OCI-LY1 (cell line): ENCODE measurements around the gene PCSK7.
A peak's percentile ranks its signal among the peaks of the same experiment; 100 is the strongest.

ENCODE experiments used
- H2AFZ ChIP-seq: fragments of 200-600 bp; sonication (generic), shearing (Covaris generic); 2 replicates; pipeline ENCODE4 v1.6.0; 2014; ENCODE audit warnings: antibody characterized with exemption, mild to moderate bottlenecking, low read length
- H3F3A ChIP-seq: fragments of 200-600 bp; sonication (generic), shearing (Covaris generic); 2 replicates; pipeline ENCODE4 v1.6.0; 2014; ENCODE audit warnings: mild to moderate bottlenecking, antibody characterized with exemption, low read length, moderate library complexity; ENCODE audit not compliant: insufficient read depth
- H3K27ac ChIP-seq: fragments of 200-600 bp; sonication (generic); 2 replicates; pipeline ENCODE4 v1.5.1; 2014; ENCODE audit warnings: low read length, mixed run types, mild to moderate bottlenecking, low read depth; ENCODE audit not compliant: poor library complexity, severe bottlenecking
- H3K27me3 ChIP-seq: fragments of 200-600 bp; sonication (generic); 2 replicates; pipeline ENCODE4 v1.6.0; 2014; ENCODE audit warnings: antibody characterized with exemption, mild to moderate bottlenecking, low read length, moderate library complexity; ENCODE audit not compliant: insufficient read depth
- H3K36me3 ChIP-seq: fragments of 200-600 bp; sonication (generic); 2 replicates; pipeline ENCODE4 v1.6.1; 2014; ENCODE audit warnings: mild to moderate bottlenecking, antibody characterized with exemption, low read length, moderate library complexity, mixed read lengths; ENCODE audit not compliant: insufficient read depth
- H3K4me1 ChIP-seq: fragments of 200-600 bp; sonication (generic); 2 replicates; pipeline ENCODE4 v1.5.1; 2014; ENCODE audit warnings: mild to moderate bottlenecking, low read length, moderate library complexity; ENCODE audit not compliant: insufficient read depth, severe bottlenecking
- H3K4me2 ChIP-seq: fragments of 200-600 bp; sonication (generic), shearing (Covaris generic); 2 replicates; pipeline ENCODE4 v1.6.1; 2014; ENCODE audit warnings: low read length
- H3K4me3 ChIP-seq: fragments of 200-600 bp; sonication (generic); 2 replicates; pipeline ENCODE4 v1.5.1; 2014; ENCODE audit warnings: low read length, low read depth, mild to moderate bottlenecking, mixed read lengths; ENCODE audit not compliant: poor library complexity, severe bottlenecking
- H3K79me2 ChIP-seq: fragments of 200-600 bp; shearing (Covaris generic); 2 replicates; pipeline ENCODE4 v1.6.1; 2016; ENCODE audit warnings: mixed run types, low read length, mixed read lengths; ENCODE audit not compliant: insufficient read depth
- H3K9ac ChIP-seq: fragments of 200-600 bp; sonication (generic), shearing (Covaris generic); 2 replicates; pipeline ENCODE4 v1.6.1; 2014; ENCODE audit warnings: mild to moderate bottlenecking, low read length, mixed read lengths
- H3K9me2 ChIP-seq: fragments of 200-600 bp; sonication (generic), shearing (Covaris generic); 2 replicates; pipeline ENCODE4 v1.6.1; 2014; ENCODE audit warnings: low read depth, mild to moderate bottlenecking, low read length, mixed read lengths
- H3K9me3 ChIP-seq: fragments of 200-600 bp; shearing (Covaris generic); 2 replicates; pipeline ENCODE4 v1.6.1; 2014; ENCODE audit warnings: low read length, mixed read lengths
- H4K20me1 ChIP-seq: fragments of 200-600 bp; sonication (generic), shearing (Covaris generic); 2 replicates; pipeline ENCODE4 v1.6.0; 2016; ENCODE audit warnings: mild to moderate bottlenecking, low read length; ENCODE audit not compliant: insufficient read depth
- CTCF ChIP-seq: fragments of 200-600 bp; sonication (generic), shearing (Covaris generic); IDR thresholded peaks from 2 replicates; pipeline ENCODE4 v1.5.1; 2017; ENCODE audit warnings: mild to moderate bottlenecking, antibody characterized with exemption, low read length, moderate library complexity, mixed read lengths
- EZH2 ChIP-seq: fragments of 200-600 bp; sonication (generic), shearing (Covaris generic); IDR thresholded peaks from 2 replicates; pipeline ENCODE4 v1.8.0; 2017; ENCODE audit warnings: borderline replicate concordance, mixed run types, mild to moderate bottlenecking, antibody characterized with exemption, low read length, moderate library complexity, mixed read lengths

The PCSK7 gene

GRCh38 chr11:117179048-117179999, 52.5 kb downstream of the PCSK7 start:
- Histone ChIP-seq H3K79me2 (no peaks in the 10 kb centered on the region), H3K9me2 (no peaks in the 10 kb centered on the region), H4K20me1 (no peaks in the 10 kb centered on the region), H3F3A (no peaks in the 10 kb centered on the region), H3K9ac (peak overlapping the region; percentile 78), H2AFZ (no peak overlapping the region), H3K4me3 (peak overlapping the region; percentile 89), H3K36me3 (peaks cover 10% of the 10 kb centered on the region; the same call in 1 of the 2 replicates), H3K27me3 (no peaks in the 10 kb centered on the region), H3K9me3 (no peaks in the 10 kb centered on the region), H3K27ac (peak overlapping the region; percentile 60), H3K4me2 (peak overlapping the region; percentile 98), H3K4me1 (peaks cover 32% of the 10 kb centered on the region)
- no peak for TF ChIP-seq CTCF
- TF ChIP-seq EZH2, result no peak

DNA sequence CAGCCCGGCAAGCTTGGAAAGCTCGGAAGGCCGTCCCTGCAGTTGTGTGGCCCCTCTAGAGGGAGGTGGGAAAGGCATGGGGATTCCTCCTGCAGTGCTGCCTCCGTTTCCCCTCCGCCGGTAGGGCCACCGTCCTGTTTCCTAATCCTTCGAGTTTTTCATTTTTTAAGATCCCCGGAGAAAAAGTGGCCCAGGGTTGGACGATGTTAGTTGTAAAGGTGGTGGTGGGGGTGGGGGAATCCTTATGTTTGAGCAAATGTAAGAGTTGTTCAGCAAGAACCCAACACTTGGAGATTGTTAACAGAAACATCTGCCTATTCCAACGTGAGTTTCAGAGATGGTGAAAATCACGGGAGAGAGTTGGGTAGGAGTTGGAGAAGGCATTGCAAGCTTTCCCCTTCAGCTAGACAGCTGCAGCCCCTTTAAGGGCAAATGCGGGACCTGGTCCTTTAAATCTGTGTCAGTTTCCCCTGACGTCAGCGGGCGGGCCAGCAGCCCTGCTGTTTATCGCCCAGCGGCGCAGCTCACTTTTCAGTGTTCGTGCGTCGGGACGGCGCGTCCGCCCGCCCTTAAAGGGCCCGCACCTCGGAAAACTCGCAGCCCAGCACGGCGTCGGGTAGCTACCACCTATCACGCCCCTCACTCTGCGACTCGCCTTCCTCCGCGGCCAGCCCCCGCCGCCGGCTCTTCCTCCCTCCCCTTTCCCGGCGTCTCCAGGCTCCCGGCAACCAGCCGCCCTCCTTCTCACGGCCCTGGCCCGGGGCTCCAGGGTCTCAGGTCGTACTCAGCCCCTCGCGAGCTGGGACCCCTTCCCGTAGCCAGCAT, 53.5 kb downstream of the PCSK7 start, which contains the start of gene SIDT2:
TSS of gene SIDT2 (plus strand) at position 534 of the 825 bp plus-strand sequence. CDS start 521 bp downstream, outside the sequence.
- TF ChIP-seq EZH2, result no peak
- no peak for TF ChIP-seq CTCF
- H3K4me2 ChIP-seq, result peak within 1 kb of the TSS; percentile 98
- no peaks in the 10 kb centered on the region for H3F3A ChIP-seq
- no peak within 1 kb of the TSS for H2AFZ ChIP-seq
- peak within 1 kb of the TSS; percentile 78 for H3K9ac ChIP-seq
- H3K4me1 ChIP-seq, result peaks cover 32% of the 10 kb centered on the region
- H3K36me3 ChIP-seq, result peaks cover 10% of the 10 kb centered on the region; the same call in 1 of the 2 replicates
- H3K79me2 ChIP-seq, result no peaks in the 10 kb centered on the region
- H3K9me2 ChIP-seq, result no peaks in the 10 kb centered on the region
- H4K20me1 ChIP-seq, result no peaks in the 10 kb centered on the region
- H3K27ac ChIP-seq, result peak within 1 kb of the TSS; percentile 60
- H3K27me3 ChIP-seq, result no peaks in the 10 kb centered on the region
- H3K4me3 ChIP-seq, result peak within 1 kb of the TSS; percentile 89
- H3K9me3 ChIP-seq, result no peaks in the 10 kb centered on the region

GRCh38 chr11:117177534-117178209, 54.2 kb downstream of the PCSK7 start:
- TF ChIP-seq EZH2 (no peak), CTCF (no peak)
- Histone ChIP-seq H4K20me1 (no peaks in the 10 kb centered on the region), H2AFZ (no peak overlapping the region), H3K9ac (peak overlapping the region; percentile 15; the same call in 1 of the 2 replicates), H3K36me3 (peaks cover 9% of the 10 kb centered on the region; the same call in 1 of the 2 replicates), H3K9me2 (no peaks in the 10 kb centered on the region), H3K4me1 (peaks cover 32% of the 10 kb centered on the region), H3K4me2 (peak overlapping the region; percentile 98), H3K79me2 (no peaks in the 10 kb centered on the region), H3K27me3 (no peaks in the 10 kb centered on the region), H3K27ac (peak overlapping the region; percentile 6), H3F3A (no peaks in the 10 kb centered on the region), H3K4me3 (peak overlapping the region; percentile 89), H3K9me3 (no peaks in the 10 kb centered on the region)
